K562 (cell line): ENCODE measurements around the gene GMEB1. TPM values are rescaled to one million over a fixed set of nuclear protein-coding genes. Genes with fewer than 3 reads are reported as not detected.
A peak's percentile ranks its signal among the peaks of the same experiment; 100 is the strongest.

Experiments used
- ATAC-seq: fragments of 200-7000 bp; cut with Tn5 transposase; 3 replicates; pipeline ENCODE4 v1.9.1; 2020; ENCODE audit warnings: moderate library complexity
- BruUV-seq: library from RNA; stranded (reverse); fragments of 400-500 nt; replicated peaks from 2 replicates; lab custom pipeline; 2021; lab: Mats Ljungman, UMichigan
- CTCF ChIA-PET: fragments of 300-600 bp; formaldehyde crosslinking; extraction: SDS; loops from one replicate; lab custom pipeline; 2021; ENCODE audit warnings: low intra/inter-chr PET ratio; lab: Yijun Ruan, JAX
- POLR2A ChIA-PET: fragments of 300-600, 350-650 bp; sonication (Branson Sonifier 250); formaldehyde crosslinking; extraction: SDS; loops from one replicate; lab custom pipeline; 2021; ENCODE audit warnings: antibody characterized with exemption, inconsistent platforms; lab: Yijun Ruan, JAX
- DNase-seq, 4 experiments: peaks; one replicate each; pipeline versions ENCODE4 v3.0.0 to v3.0.0-alpha.2; 2011 to 2018; ENCODE audit warnings: low spot score in 3 of 4, mixed read lengths in 3 of 4; ENCODE audit errors: extremely low read depth in 1 of 4
- FAIRE-seq: peaks from 2 replicates; lab custom pipeline; 2011; peaks lifted over from hg19 to GRCh38; lab: Jason Lieb, UNC
- H2AFZ ChIP-seq: 2 replicates; pipeline ENCODE4 v1.6.0; 2011; ENCODE audit warnings: low read depth, low read length, control low read depth, inconsistent platforms
- H3K27ac ChIP-seq: fragments of 200-600 bp; 3 replicates; pipeline ENCODE4 v1.8.0; 2011; ENCODE audit warnings: low read depth, mild to moderate bottlenecking, control low read depth, inconsistent platforms, low read length, moderate library complexity, mixed read lengths; ENCODE audit errors: extremely low read depth
- H3K27me3 ChIP-seq, 2 experiments: fragments of 300-600 bp in 1 of 2; 2 replicates in 1 of 2; 3 replicates in 1 of 2; pipeline versions ENCODE4 v1.6.0 to v1.8.0; 2011; ENCODE audit warnings: inconsistent platforms in 2 of 2, low read length in 2 of 2, mild to moderate bottlenecking in 1 of 2, mixed read lengths in 1 of 2, moderate library complexity in 1 of 2; ENCODE audit not compliant: control insufficient read depth in 2 of 2, insufficient read depth in 2 of 2
- H3K36me3 ChIP-seq: fragments of 300-600 bp; 3 replicates; pipeline ENCODE4 v1.8.0; 2011; ENCODE audit warnings: mild to moderate bottlenecking, low read length, inconsistent platforms; ENCODE audit not compliant: control insufficient read depth, insufficient read depth
- H3K4me1 ChIP-seq, 2 experiments: fragments of 200-600 bp in 1 of 2; replicated peaks in 1 of 2; 2 replicates in 1 of 2; 3 replicates in 1 of 2; pipeline versions ENCODE4 v1.5.1 to v1.8.0; 2011; ENCODE audit warnings: inconsistent platforms in 2 of 2, low read length in 2 of 2, mild to moderate bottlenecking in 1 of 2, mixed read lengths in 1 of 2, moderate library complexity in 1 of 2; ENCODE audit not compliant: control insufficient read depth in 2 of 2, insufficient read depth in 2 of 2
- H3K4me2 ChIP-seq: 2 replicates; pipeline ENCODE4 v1.6.1; 2011; ENCODE audit warnings: low read length, control low read depth, inconsistent platforms, mixed read lengths; ENCODE audit not compliant: insufficient read depth
- H3K4me3 ChIP-seq: fragments of 200-600 bp; sonication (generic), shearing (Covaris generic); 2 replicates; pipeline ENCODE4 v1.5.1; 2016; ENCODE audit warnings: control low read depth, inconsistent platforms
- H3K79me2 ChIP-seq: fragments of 200-600 bp; 3 replicates; pipeline ENCODE4 v1.8.0; 2011; ENCODE audit warnings: low read length, inconsistent platforms; ENCODE audit not compliant: control insufficient read depth, insufficient read depth
- H3K9ac ChIP-seq, 2 experiments: 2 replicates each; pipeline versions ENCODE4 v1.6.0 to v1.6.1; 2011; ENCODE audit warnings: low read depth in 2 of 2, low read length in 2 of 2, control low read depth in 1 of 2, inconsistent platforms in 1 of 2, mild to moderate bottlenecking in 1 of 2, mixed read lengths in 1 of 2; ENCODE audit not compliant: insufficient read depth in 1 of 2
- H3K9me1 ChIP-seq: one replicate; pipeline ENCODE4 v1.6.0; 2011; ENCODE audit warnings: inconsistent platforms, mild to moderate bottlenecking, low read length, moderate library complexity; ENCODE audit not compliant: control insufficient read depth, insufficient read depth
- H3K9me3 ChIP-seq: replicated peaks from 2 replicates; pipeline ENCODE4 v1.5.1; 2011; ENCODE audit warnings: low read depth, low read length, inconsistent platforms; ENCODE audit not compliant: control insufficient read depth, insufficient read depth
- H4K20me1 ChIP-seq: replicated peaks from 2 replicates; pipeline ENCODE4 v1.6.1; 2011; ENCODE audit warnings: low read length, inconsistent platforms, mixed read lengths; ENCODE audit not compliant: control insufficient read depth, insufficient read depth
- C11orf30 ChIP-seq: fragments of 450-650 bp; IDR thresholded peaks from 2 replicates; pipeline ENCODE4 v1.6.1; 2016; ENCODE audit warnings: low read depth, mild to moderate bottlenecking
- DDX20 ChIP-seq: fragments of 450-650 bp; IDR thresholded peaks from 2 replicates; pipeline ENCODE4 v1.6.1; 2016; ENCODE audit warnings: missing genetic modification characterization, low read depth, mild to moderate bottlenecking, missing compliant biosample characterization, moderate library complexity
- MAFF ChIP-seq: IDR thresholded peaks from 2 replicates; pipeline ENCODE4 v1.6.1; 2012; ENCODE audit warnings: low read length, improper control_type of control experiment
- MAFK ChIP-seq: IDR thresholded peaks from 2 replicates; pipeline ENCODE4 v1.6.1; 2011; ENCODE audit warnings: low read length, improper control_type of control experiment
- ZNF316 ChIP-seq: fragments of 450-650 bp; IDR thresholded peaks from 2 replicates; pipeline ENCODE4 v1.6.1; 2016
- ZNF551 ChIP-seq: fragments of 250-450 bp; sonication (Bioruptor Pico); IDR thresholded peaks from 2 replicates; pipeline ENCODE4 v1.5.0; 2021; ENCODE audit warnings: mild to moderate bottlenecking, moderate library complexity
- WGBS: fragments of 100-300 bp; shearing (Covaris generic); methylation state at CpG from one replicate; pipeline ENCODE4 v1.1.6; 2016; ENCODE audit warnings: low coverage, mixed read lengths; ENCODE audit not compliant: insufficient coverage; ENCODE audit errors: missing lambda C conversion rate; 5-methylcytosine and 5-hydroxymethylcytosine counted together
- in situ Hi-C: fragments of 300-500 bp; cut with MboI; formaldehyde crosslinking; loops from 4 replicates; pipeline ENCODE4 v1.15.0; 2018; ENCODE audit warnings: inconsistent platforms, mixed read lengths
- intact Hi-C: fragments of 100-400 bp; cut with micrococcal nuclease; formaldehyde crosslinking; loops from 2 replicates; pipeline ENCODE4 v1.14.2; 2022
- polyA plus RNA-seq, 8 experiments: library from polyadenylated mRNA; depleted of rRNA in 4 of 8; stranded (reverse) in 5 of 8; unstranded in 3 of 8; fragments of >200 nt; fragmentation: Nextera tagmentation in 2 of 8; fragmentation: Illumina TruSeq in 1 of 8; extraction: Ambion mirVana in 2 of 8; extraction: Trizol in 1 of 8; gene quantifications; 2 replicates each; pipeline versions ENCODE4 v1.2.1 to v1.2.3, GENCODE V29; 2011 to 2014; ENCODE audit warnings: inconsistent platforms in 1 of 8, missing spikeins in 1 of 8
- total RNA-seq, 7 experiments: library from RNA; depleted of rRNA in 6 of 7; stranded (reverse); fragments of >200 nt in 6 of 7; fragmentation: Illumina TruSeq in 2 of 7; extraction: Trizol in 2 of 7; gene quantifications; 2 replicates each; pipeline versions ENCODE4 v1.2.1 to v1.2.3, GENCODE V29; 2011 to 2021; ENCODE audit warnings: low replicate concordance in 1 of 7

GMEB1 gene
- total and polyA plus RNA-seq, 9 of the 15 experiments (the other 6 are each of a cell fraction or from before 2014, with no cell fraction given), result 6.6 to 17.5 (median 8.5) TPM

- peaks cover 31 to 42% of the 10 kb centered on the region in 2 experiments for H3K4me1 ChIP-seq
- ATAC-seq (no peak), DNase-seq (no peak), FAIRE-seq (no peak)
- no peak overlapping the region; a peak in 1 of 4 replicates for H3K9ac ChIP-seq
- H3K4me3 ChIP-seq, result no peak overlapping the region
- 55% methylated on average over 5 of the region's 5 CpGs for WGBS
- no peak for TF ChIP-seq ZNF551 (CRISPR knock-in tag)
- no peak for TF ChIP-seq DDX20
- peak; percentile 90 for TF ChIP-seq ZNF316
- 0 out of 2 replicates have a peak, but pooled peaks have one; percentile 33 for TF ChIP-seq MAFK
- peak; percentile 49; the same call in 1 of the 2 replicates for TF ChIP-seq MAFF
- peak; percentile 80 for TF ChIP-seq C11orf30
- ChIA-PET CTCF (interaction anchor here (0.8 kb wide), 1 partner anchor 13 kb away, joined by 3 read pairs; the partner anchor contains the start of gene YTHDF2), POLR2A (interaction anchor here (1.3 to 6.5 kb wide), 5 partner anchors 9 to 101 kb away, joined by 3 to 47 read pairs (median 13); partner anchors contain the start of genes RNU11 and YTHDF2)
- H3K9me1 ChIP-seq, result no peaks in the 10 kb centered on the region
- intact Hi-C loops (no loop called here), in situ Hi-C loops (no loop called here)
- peak overlapping the region; percentile 40; the same call in 2 of the 3 replicates for H3K27ac ChIP-seq
- H3K27me3 ChIP-seq, result no peaks in the 10 kb centered on the region
- H3K9me3 ChIP-seq, result no peaks in the 10 kb centered on the region
- peaks cover 77% of the 10 kb centered on the region for H3K36me3 ChIP-seq
- peaks cover 100% of the 10 kb centered on the region for H3K79me2 ChIP-seq
- no TSS peak for BruUV-seq
- peaks cover 44% of the 10 kb centered on the region for H4K20me1 ChIP-seq
- peak overlapping the region; percentile 9; the same call in 1 of the 2 replicates for H3K4me2 ChIP-seq
- no peak overlapping the region for H2AFZ ChIP-seq
Measured at GRCh38 chr1:28750330-28750729, 81.7 kb downstream of the GMEB1 start.
